Large intestine (tissue), 3 donors: ENCODE data around the gene SPTA1. TPM values are rescaled to one million over a fixed set of nuclear protein-coding genes. Genes with fewer than 3 reads are reported as not detected.
"Not testable (repeated sequence)": the region's sequence is repeated elsewhere in the genome, so short reads cannot be mapped to it uniquely, and the experiment has no call there.

Experiments used
- DNase-seq, 2 donors: peaks; one replicate each; pipeline versions ENCODE4 v3.0.0 to v3.0.0-alpha.2; 2013
- H3K27ac ChIP-seq: one replicate; pipeline ENCODE4 v1.5.1; 2013; ENCODE audit warnings: low read length
- H3K27me3 ChIP-seq: 2 replicates; pipeline ENCODE4 v1.6.1; 2013; ENCODE audit warnings: low read length; ENCODE audit not compliant: control insufficient read depth, insufficient read depth
- H3K36me3 ChIP-seq: 2 replicates; pipeline ENCODE4 v1.6.1; 2013; ENCODE audit warnings: low read length; ENCODE audit not compliant: control insufficient read depth, insufficient read depth
- H3K4me1 ChIP-seq: one replicate; pipeline ENCODE4 v1.6.1; 2013; ENCODE audit warnings: low read length; ENCODE audit not compliant: control insufficient read depth, insufficient read depth
- H3K4me3 ChIP-seq: one replicate; pipeline ENCODE4 v1.5.1; 2013; ENCODE audit warnings: low read length
- H3K9me3 ChIP-seq: one replicate; pipeline ENCODE4 v1.6.1; 2013; ENCODE audit warnings: mild to moderate bottlenecking, low read depth, low read length, moderate library complexity; ENCODE audit not compliant: control insufficient read depth
- WGBS: methylation state at CpG from one replicate; pipeline ENCODE4 v1.1.5; 2013; ENCODE audit warnings: low lambda C conversion rate; ENCODE audit not compliant: insufficient coverage; 5-methylcytosine and 5-hydroxymethylcytosine counted together
- polyA plus RNA-seq: library from polyadenylated mRNA; unstranded; fragments of 120-200 nt; gene quantifications from one replicate; pipeline ENCODE4 v1.2.1, GENCODE V29; 2013

Gene SPTA1
- polyA plus RNA-seq, 1 donor, result 3.7 TPM

GRCh38 chr1:158688343-158688742 lies 1.8 kb upstream of the SPTA1 start:
- no CpG with 5 or more reads among the region's 1 CpG for WGBS
- H3K36me3 ChIP-seq, H3K4me3 ChIP-seq, H3K27me3 ChIP-seq, H3K9me3 ChIP-seq, H3K27ac ChIP-seq, DNase-seq, H3K4me1 ChIP-seq: not testable (repeated sequence)

GRCh38 chr1:158687037-158687436 lies 522 bp upstream of the SPTA1 start:
- DNase-seq, result no peak

GRCh38 chr1:158685085-158685484 lies 1.4 kb downstream of the SPTA1 start:
- 54% methylated on average over 3 of the region's 7 CpGs for WGBS
- Histone ChIP-seq H3K27me3 (no peaks in the 10 kb centered on the region), H3K4me1 (no peaks in the 10 kb centered on the region), H3K9me3 (no peaks in the 10 kb centered on the region), H3K36me3 (no peaks in the 10 kb centered on the region), H3K27ac (no peak overlapping the region), H3K4me3 (no peak overlapping the region)
- no peak for DNase-seq

More at GRCh38 chr1:158687037-158687436, 522 bp upstream of the SPTA1 start:
- no peaks in the 10 kb centered on the region for H3K36me3 ChIP-seq
- H3K27ac ChIP-seq, result no peak overlapping the region
- no peaks in the 10 kb centered on the region for H3K27me3 ChIP-seq
- no peaks in the 10 kb centered on the region for H3K9me3 ChIP-seq
- H3K4me1 ChIP-seq, result no peaks in the 10 kb centered on the region
- no peak overlapping the region for H3K4me3 ChIP-seq

- Histone ChIP-seq H3K27ac (no peak overlapping the region), H3K9me3 (no peaks in the 10 kb centered on the region), H3K4me1 (no peaks in the 10 kb centered on the region), H3K36me3 (no peaks in the 10 kb centered on the region), H3K27me3 (no peaks in the 10 kb centered on the region), H3K4me3 (no peak overlapping the region)
- WGBS, result 100% methylated on average over 1 of the region's 2 CpGs
- no peak for DNase-seq
Measured at GRCh38 chr1:158681606-158682005, 4.9 kb downstream of the SPTA1 start.

GRCh38 chr1:158679289-158679688 lies 7.2 kb downstream of the SPTA1 start:
- Histone ChIP-seq H3K4me1 (no peaks in the 10 kb centered on the region), H3K36me3 (no peaks in the 10 kb centered on the region), H3K9me3 (no peaks in the 10 kb centered on the region), H3K27me3 (no peaks in the 10 kb centered on the region), H3K4me3 (no peak overlapping the region), H3K27ac (no peak overlapping the region)
- DNase-seq, result no peak
- no CpG with 5 or more reads among the region's 1 CpG for WGBS

GRCh38 chr1:158675563-158676323 lies 10.8 kb downstream of the SPTA1 start:
- Histone ChIP-seq H3K36me3 (no peaks in the 10 kb centered on the region), H3K4me3 (no peak overlapping the region), H3K9me3 (no peaks in the 10 kb centered on the region), H3K27me3 (no peaks in the 10 kb centered on the region), H3K4me1 (no peaks in the 10 kb centered on the region), H3K27ac (no peak overlapping the region)
- WGBS, result 90% methylated on average over 1 of the region's 4 CpGs
- no peak for DNase-seq

- Histone ChIP-seq H3K27ac (no peak overlapping the region), H3K36me3 (no peaks in the 10 kb centered on the region), H3K9me3 (no peaks in the 10 kb centered on the region), H3K27me3 (no peaks in the 10 kb centered on the region), H3K4me1 (no peaks in the 10 kb centered on the region), H3K4me3 (no peak overlapping the region)
- WGBS, result 83% methylated on average over 2 of the region's 7 CpGs
- DNase-seq, result no peak
Measured at GRCh38 chr1:158674302-158674701, 12.2 kb downstream of the SPTA1 start.

GRCh38 chr1:158666037-158666436 lies 20.5 kb downstream of the SPTA1 start:
- no CpG with 5 or more reads among the region's 8 CpGs for WGBS
- no peaks in the 10 kb centered on the region for H3K9me3 ChIP-seq
- no peak overlapping the region for H3K27ac ChIP-seq
- H3K4me1 ChIP-seq, result no peaks in the 10 kb centered on the region
- no peaks in the 10 kb centered on the region for H3K36me3 ChIP-seq
- no peak for DNase-seq
- no peak overlapping the region for H3K4me3 ChIP-seq
- H3K27me3 ChIP-seq, result no peaks in the 10 kb centered on the region

GRCh38 chr1:158654571-158654970 lies 31.9 kb downstream of the SPTA1 start:
- H3K27ac ChIP-seq, result no peak overlapping the region
- no peaks in the 10 kb centered on the region for H3K9me3 ChIP-seq
- no peak overlapping the region for H3K4me3 ChIP-seq
- no CpG with 5 or more reads among the region's 6 CpGs for WGBS
- H3K4me1 ChIP-seq, result no peaks in the 10 kb centered on the region
- no peak for DNase-seq
- H3K27me3 ChIP-seq, result no peaks in the 10 kb centered on the region
- no peaks in the 10 kb centered on the region for H3K36me3 ChIP-seq

GRCh38 chr1:158654086-158654485 lies 32.4 kb downstream of the SPTA1 start:
- no peak overlapping the region for H3K4me3 ChIP-seq
- DNase-seq, result no peak
- no peaks in the 10 kb centered on the region for H3K36me3 ChIP-seq
- H3K4me1 ChIP-seq, result no peaks in the 10 kb centered on the region
- H3K27ac ChIP-seq, result no peak overlapping the region
- no peaks in the 10 kb centered on the region for H3K27me3 ChIP-seq
- no peaks in the 10 kb centered on the region for H3K9me3 ChIP-seq

- Histone ChIP-seq H3K4me1 (no peaks in the 10 kb centered on the region), H3K9me3 (no peaks in the 10 kb centered on the region), H3K36me3 (no peaks in the 10 kb centered on the region), H3K27ac (no peak overlapping the region), H3K4me3 (no peak overlapping the region), H3K27me3 (no peaks in the 10 kb centered on the region)
- no peak for DNase-seq
- 80% methylated on average over 1 of the region's 7 CpGs for WGBS
Measured at GRCh38 chr1:158652721-158653334, 33.7 kb downstream of the SPTA1 start.
